CD4-positive, alpha-beta T cell treated with Interleukin-1 beta for 1 hour (primary cell): ENCODE data around the gene TMEM184B.
"Not testable (repeated sequence)": the region's sequence is repeated elsewhere in the genome, so short reads cannot be mapped to it uniquely, and the experiment has no call there.

Experiments
- DNase-seq, 2 donors: peaks; one replicate each; pipeline ENCODE4 v3.0.0-alpha.2; 2020 to 2022

TMEM184B gene

DNA sequence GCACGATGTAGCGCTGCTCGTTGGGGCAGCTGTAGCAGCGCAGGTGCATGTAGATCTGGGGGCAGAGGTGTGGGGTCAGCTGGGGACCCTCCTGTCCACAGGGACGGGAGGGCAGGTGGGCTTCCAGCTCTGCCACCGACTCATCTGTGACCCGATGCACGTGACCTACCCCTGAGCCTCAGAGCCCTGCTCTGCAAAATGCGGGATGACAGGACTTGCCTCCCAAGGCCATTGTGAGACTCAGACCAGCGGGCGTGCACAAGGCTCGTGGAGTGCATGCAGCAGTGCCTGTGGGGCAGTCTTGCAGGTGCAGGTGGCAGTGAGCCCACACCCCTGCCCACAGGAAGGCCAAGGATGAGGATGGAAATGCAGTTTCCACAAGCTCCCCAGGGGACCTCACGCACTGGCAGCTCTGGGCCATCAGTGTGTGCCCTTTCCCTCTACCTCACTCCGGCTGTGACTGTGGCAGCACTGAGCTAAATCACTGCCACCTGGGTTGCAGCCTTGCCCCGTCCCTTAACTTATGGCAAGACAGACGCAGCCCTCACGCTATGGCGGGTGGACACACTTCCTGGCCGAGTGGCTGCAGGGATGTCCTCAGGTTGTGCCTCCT is 26.7 kb downstream of the TMEM184B start:
- no peak for DNase-seq

DNA sequence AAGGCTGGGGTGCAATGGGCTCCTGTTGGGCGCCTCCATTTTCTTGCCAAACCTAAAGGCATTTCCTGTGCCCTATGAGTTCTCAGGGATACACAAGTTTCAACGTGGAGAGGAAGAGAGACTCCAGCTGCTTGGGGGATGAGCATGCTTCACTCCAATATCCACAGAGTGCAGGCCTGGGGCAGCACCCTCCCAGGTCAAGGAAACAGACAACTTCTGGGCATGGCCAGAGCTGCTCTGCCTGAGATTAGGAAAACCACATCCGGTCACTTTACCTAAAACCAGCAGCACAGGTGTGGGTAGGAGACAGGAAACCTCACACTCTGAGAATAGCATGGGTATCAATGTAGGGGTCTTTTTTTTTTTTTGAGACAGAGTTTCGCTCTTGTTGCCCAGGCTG is 28.7 kb downstream of the TMEM184B start:
- no peak for DNase-seq

GRCh38 chr22:38243007-38243765 is 29.6 kb downstream of the TMEM184B start:
- DNase-seq = no peak

DNA sequence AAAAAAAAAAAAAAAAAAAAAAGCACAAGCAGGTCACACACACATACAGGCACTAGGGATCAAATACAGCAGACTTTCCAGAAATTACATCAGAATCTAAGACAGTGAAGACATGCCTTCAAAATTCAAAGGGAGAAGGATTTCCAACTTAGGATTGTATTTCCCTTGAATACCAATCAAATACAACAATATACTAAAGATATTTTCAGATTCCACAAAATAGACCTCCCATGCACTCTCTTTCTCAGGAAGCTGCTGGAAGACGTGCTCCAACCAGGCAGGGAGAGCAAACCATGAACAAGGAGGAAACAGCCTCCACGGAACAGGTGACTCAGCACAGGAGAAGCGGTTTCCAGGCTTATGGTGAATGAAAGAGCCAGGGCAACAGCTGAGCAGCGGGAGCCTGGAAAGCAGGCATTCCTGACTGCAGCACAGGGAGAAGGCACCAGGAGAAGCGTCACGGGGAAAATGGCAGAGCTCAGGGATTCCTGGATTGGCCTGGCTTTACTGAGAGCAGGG is 32.0 kb downstream of the TMEM184B start:
- no peak for DNase-seq

- no peak for DNase-seq
These were observed 33.6 kb downstream of the TMEM184B start for GRCh38 chr22:38239101-38239761.

DNA sequence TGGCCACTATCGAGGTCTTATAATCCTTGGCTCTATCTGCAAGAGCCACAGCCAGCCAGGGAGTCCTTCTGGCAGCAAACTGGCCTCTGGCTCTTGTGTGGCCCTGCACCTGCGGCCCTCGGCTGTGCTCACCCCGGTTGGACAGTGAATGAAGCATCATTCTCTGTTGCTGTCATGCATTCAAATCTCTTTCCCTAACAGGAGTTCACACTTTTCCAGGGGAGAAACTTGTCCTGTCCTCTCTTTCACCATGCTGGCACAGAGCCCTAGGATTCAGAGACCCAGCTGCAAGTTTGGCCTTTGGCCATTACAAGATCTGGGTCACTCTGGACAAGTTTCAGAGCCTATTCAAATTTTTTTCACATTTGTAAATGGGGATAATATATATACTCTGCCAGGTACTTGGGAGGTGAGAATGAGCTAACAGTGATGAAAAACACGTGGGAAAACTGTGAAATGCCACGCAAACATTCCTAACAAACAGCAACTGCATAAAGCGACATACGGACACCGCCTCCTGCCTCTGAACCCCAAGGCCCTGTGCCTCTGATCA is 34.2 kb downstream of the TMEM184B start:
- DNase-seq = no peak

DNA sequence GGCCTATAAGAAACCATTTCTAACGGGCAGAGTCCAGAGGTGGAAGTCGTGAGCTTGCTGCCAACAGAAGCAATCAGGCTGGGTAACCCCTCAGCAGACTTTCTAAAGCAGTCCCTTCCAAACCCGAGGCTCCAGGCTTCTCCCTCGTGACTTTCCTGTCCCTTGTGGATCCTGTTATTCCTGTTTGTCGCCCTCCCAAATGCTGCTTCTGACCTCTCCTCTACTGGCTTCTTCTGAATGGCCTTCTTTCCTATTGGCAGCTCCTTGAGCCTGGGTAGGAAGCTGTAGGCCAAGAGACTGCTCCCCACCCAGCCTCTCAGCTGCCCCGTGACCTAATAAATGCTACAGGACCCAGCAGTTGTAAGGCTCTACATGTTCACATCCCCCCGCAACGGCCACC is 36.0 kb downstream of the TMEM184B start:
- DNase-seq = no peak

DNA sequence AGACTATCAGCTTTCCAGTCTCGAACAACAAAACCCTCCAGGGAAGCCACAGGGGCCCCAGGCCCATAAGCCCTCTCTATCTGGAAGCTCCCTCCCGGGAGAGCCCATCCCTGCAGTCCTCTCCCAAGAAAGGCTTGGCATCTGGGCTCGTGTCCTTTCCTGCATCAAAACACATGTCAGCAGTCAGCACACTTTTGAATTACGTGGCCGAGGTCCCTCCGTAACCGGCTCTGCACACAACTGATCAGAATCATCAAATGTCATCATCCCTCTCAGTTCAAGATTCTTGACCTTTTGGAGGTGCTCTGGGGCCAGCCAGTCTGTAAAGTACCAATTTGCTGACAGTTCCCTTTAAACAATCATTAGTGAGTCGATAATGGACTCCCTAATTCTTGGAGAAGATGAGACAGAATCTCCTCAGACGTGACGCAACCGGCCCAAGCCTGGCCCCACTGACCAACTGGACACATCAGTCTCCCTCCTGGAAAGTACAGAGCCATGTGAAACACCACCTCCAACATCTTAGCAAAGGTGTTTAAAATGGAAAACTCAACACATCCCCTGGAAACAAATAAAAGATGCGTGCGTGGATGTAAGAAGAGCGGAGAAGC is 37.5 kb downstream of the TMEM184B start:
- DNase-seq = no peak

DNA sequence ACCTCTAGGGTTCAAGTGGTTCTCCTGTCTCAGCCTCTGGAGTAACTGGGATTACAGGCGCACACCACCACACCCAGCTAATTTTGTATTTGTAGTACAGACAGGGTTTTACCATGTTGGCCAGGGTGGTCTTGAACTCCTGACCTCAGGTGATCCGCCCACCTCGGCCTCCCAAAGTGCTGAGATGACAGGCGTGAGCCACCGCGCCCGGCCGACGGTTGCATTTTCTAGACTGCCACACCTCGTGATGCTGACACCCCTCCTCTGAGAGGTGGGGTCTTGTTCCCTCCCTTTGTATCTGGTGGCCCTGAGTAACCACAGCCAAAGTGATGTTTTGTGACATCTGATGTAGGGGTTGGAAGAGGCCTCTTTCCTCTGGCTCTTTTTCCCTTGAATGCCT is 39.0 kb downstream of the TMEM184B start:
- DNase-seq = not testable (repeated sequence)

DNA sequence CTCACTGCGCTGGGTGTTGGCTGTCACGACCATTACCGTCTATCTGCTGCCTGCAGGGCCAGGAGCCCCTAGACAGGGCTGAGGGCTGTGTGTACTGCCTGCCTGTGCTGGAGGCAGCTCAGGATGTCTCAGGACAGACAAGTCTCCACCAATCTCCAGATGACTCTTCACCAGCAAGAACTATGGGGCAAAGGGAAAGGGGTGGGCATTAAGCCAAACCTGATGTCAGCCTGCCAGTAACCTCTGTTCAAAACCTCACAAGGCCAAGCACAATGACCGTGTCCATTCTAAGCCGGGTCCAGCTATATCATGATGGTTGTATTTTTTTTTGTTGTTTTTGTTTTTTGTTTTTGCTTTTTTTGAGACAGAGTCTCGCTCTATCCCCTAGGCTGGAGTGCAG is 39.4 kb downstream of the TMEM184B start:
- no peak for DNase-seq

DNA sequence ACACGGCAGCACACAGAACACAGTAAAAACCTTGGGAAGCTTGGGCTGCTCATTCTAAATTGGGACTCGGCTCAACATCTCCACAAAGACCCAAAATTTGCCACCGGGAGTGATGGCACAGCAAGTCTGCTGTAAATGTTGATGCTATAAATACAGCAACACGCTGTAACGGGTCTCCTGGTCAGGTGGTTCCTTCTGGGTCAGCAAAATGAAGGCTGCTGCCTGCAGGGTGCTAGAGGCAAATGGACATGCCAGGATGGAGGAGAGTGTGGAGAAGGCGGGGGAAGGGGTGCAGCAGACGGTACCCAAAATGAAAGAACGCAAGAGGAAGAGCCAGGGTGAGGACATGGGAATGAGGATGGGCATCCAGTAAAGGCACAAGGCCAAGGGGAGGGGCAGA is 40.6 kb downstream of the TMEM184B start:
- no peak for DNase-seq

DNA sequence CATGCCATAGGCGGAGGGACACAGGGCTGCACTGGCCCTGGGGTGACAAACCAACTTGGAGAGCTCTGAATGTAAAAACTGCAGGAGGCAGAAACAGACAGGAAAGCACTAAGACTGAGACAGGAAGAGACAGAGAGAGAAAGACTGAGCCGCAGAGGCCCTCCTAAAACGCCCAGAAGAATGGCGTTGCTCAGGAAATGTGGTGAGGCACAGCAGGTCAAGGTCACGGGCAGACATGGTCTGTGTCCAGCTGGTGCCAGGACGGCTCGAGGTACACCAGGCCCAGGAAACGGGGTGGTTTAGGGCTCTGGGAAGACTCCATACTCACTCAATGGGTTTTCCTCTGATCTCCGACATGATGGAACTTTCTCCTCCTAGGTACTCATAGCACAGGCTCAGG is 41.9 kb downstream of the TMEM184B start:
- DNase-seq = no peak

DNA sequence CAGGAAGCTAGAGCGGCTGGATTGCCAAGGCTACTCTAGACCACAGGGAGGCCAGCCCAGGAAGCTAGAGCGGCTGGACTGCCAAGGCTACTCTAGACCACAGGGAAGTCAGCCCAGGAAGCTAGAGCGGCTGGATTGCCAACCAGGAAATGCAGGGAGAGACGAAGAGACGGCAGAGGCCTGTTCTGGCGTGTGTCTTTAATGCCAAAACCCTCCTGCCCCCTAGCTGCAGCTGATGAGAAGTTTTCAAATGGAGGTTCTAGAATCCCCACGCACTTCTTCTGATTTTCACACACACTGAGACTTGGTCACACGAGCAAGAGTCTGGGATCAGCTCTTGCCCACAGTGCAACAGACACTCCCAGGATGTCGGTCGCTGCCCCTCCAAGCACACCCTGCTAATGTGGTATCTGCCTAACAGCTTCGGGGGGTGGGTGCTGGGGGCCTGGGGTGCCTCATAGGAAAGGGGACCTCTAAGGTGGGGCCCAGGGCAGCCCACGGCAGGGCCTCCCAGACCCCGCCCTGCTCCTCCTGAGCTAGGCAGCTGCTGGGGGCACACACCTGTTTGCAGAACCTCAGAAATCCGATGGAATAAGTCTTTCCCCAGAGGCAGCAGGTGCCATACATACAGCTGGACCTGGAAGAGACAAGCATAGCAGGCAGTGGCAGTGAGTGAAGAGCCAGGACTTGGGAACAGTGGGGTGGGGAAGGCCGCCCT is 42.5 kb downstream of the TMEM184B start:
- DNase-seq = peak; percentile 55 to 56

- DNase-seq = no peak
These were observed 43.7 kb downstream of the TMEM184B start for GRCh38 chr22:38228873-38229740.

- DNase-seq = no peak
These were observed 44.4 kb downstream of the TMEM184B start for GRCh38 chr22:38228326-38228872.

DNA sequence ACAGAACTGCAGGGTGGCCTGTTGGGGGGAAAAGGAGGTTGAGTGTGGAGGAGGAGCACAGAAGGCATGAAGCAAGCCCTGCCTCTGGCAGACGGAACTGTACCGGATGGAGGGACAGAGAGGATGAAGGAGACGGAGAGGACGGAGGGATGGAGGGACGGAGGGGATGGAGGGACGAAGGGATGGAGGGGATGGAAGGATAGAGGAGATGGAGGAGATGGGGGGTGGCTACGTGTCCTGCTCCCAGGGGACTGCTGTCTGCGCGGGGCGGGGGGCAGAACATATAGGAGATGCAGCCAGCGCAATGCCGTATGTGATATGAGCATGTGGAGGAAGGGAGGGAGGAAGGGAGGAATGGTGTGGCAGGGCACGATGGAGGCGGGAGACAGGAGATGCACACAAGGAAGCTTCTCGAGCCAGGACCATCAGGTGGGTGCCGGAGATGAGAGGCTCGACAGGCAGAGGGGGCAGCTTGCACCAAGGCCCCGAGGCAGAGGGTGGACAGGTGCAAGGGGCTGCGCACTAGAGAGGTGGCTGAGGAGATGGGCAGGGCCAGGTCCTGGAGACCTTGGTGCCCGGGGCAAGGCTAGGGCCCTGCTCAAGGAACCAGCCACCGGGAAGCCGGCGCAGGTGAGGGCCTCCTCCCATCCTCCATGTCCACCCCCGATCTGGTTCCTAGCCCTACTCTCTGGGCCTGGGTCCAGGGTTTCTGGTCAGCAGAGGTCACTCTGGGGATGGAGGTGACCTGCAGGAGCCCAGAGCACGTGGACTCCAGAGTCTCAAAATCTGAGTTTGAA is 45.8 kb downstream of the TMEM184B start:
- DNase-seq = no peak

DNA sequence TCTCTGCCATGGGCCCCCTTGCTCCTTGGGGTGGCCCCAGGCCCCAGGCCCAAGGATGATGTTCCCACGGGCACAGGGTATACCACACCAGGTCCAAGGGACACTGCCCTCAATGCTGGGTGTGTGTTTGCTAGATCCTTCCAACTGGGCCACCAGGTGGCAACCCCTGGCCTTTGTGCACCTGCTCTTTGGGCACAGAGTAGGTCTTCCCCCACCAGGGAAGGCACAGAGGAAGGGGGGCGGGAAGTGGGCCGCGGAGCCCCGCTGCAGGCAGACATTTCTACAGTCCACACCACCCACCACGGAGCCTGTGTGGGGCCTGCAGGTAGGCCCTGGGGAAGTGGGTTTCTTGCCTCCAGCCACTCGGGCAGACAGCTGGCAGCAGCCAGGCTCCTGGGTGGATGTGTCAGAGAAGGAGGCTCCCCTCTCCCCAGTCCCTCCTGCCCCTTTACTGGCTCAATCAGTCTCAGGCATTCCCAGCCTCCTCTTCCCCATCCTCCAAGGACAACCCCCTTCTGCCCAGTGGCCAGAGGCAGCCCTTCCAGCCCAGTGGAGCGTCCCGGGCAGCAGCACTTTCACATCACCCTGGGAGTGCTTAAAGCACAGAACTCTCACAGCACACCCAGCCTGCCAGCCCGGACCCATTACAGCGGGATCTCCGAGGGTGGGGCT is 49.4 kb downstream of the TMEM184B start:
- no peak for DNase-seq

DNA sequence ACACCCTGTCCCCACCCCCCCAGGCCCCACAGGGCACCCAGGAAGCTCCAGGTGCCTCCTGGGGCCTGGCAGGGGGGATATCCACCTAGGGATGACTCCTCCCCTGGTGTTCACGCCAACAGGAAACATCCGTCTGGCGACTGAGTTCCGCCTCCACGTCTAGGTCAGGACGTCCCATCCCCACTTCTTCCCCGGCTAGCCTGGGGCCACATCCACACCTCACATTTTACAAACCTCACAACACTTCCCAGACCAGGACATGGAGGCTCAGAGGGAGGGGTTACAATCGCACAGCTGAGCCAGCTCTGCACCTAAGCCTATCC is 50.1 kb downstream of the TMEM184B start:
- no peak for DNase-seq

DNA sequence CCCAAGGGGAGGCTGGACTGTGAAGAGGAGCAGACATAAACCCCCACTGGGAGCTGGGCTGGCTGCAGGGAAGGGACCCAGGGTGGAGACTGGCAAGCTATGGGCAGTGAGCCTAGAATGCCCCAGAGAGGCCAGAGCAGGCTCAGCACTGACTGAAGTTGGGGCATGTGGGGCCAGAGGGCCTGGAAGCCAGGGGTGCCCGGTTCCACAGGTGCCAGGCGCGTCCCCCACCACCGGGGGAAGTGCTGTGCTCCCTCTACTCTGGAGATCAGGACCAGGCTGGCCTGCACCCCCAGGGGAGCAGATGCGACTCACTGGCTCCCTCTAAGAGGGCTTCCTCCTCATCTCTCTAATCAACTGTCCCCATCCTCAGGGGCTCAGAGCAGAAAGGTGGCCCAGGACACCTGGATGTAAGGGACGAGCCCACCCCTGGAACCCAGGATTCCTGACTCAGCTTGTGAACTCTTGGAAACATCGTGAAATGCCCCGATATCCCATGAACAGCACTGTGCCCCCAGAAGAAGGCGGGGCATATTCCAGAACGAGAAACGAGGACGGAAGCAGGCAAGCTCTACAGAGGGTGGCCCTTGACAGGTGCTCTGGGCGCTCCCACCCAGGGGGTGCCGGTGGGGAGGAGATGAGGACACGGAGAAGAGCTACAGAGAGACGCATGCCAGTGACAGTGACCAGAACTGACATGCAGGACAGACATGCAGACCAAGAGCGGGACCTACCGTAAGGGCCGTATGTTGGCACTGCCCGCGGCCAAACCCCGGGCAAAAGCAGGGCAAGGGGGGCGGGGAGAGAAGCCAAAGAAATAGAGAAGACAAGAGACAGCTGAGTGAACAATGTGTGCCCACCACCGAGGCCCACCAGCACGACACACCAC is 50.7 kb downstream of the TMEM184B start:
- DNase-seq = no peak
